GM18951 (cell line): ENCODE results near the gene NT5DC4.

ENCODE experiments used
- POLR2A ChIP-seq: IDR thresholded peaks from 4 replicates; pipeline ENCODE4 v1.6.1; 2011; ENCODE audit warnings: mild to moderate bottlenecking; ENCODE audit not compliant: insufficient read length, insufficient read depth; ENCODE audit errors: extremely low read depth
- in situ Hi-C: fragments of 300-500 bp; cut with MboI; formaldehyde crosslinking; loops from one replicate; pipeline ENCODE4 v1.12.0; 2022; ENCODE audit warnings: low sequenced_read_pairs, mixed read lengths, inconsistent platforms; ENCODE audit not compliant: unreplicated experiment

The NT5DC4 gene

DNA sequence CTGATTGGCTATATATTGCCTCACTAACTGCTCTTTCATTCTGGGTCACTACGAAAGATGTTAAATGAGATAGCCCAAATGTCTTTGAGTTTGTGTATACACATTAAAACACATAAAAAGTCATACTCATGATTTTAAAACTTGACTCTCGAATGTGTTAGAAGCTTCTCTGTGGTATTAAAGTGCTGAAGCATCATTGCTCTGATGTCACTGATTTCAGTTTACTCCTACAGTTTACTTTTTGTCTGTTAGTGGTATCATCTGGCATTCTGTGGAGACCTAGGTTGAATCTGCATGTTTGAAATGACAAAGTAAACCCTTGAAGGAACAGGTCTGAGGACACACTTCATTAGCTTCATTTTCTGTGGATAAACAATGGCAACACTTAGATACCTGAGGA lies 10.7 kb downstream of the NT5DC4 start:
- in situ Hi-C loops = loop anchor here (5.0 kb wide), 1 partner anchor 129 kb away; no protein-coding TSS in a partner anchor

DNA sequence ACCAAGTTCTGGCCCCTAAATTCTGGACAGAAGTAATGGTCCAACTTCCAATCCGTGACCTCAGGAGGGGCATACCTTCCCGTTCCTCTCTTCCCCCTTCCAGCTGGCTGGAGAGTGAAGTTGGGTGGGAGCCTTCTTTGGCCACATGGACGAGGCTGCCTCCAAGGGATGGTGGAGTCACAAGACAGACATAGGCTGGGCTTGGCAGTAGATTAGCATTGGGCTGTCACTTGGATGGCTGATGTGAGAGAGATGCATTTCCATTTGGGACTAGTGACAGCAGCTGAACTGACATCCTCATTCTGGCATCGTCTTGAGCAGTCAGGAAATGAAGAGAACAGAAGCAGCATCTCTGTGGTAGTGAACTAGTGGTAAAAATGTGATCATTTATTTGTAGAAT lies 12.6 kb downstream of the NT5DC4 start:
- in situ Hi-C loops = loop anchor here (5.0 kb wide), 1 partner anchor 131 kb away; no protein-coding TSS in a partner anchor

More for the DNA sequence above, 10.7 kb downstream of the NT5DC4 start:
- no peak for TF ChIP-seq POLR2A

DNA sequence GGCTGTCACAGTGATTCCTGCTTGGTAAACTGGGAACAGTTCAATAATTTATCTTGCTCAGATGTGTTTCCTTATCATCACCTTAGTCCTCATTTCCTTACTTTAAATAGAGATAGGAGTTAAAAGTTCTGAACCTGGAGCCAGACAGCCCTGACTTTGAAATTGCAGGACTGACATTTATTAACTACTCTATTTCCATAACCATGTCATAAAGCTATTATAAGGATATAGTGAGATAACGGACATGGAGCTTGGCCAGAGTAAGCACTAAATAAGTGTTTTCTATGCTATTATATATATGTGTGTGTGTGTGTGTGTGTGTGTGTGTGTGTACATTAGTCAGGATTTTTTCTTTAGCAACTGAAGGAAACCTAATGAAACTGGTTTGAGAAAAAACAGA lies 13.1 kb downstream of the NT5DC4 start:
- in situ Hi-C loops = loop anchor here (5.0 kb wide), 1 partner anchor 132 kb away; no protein-coding TSS in a partner anchor
- no peak for TF ChIP-seq POLR2A

More for the DNA sequence above, 12.6 kb downstream of the NT5DC4 start:
- no peak for TF ChIP-seq POLR2A

DNA sequence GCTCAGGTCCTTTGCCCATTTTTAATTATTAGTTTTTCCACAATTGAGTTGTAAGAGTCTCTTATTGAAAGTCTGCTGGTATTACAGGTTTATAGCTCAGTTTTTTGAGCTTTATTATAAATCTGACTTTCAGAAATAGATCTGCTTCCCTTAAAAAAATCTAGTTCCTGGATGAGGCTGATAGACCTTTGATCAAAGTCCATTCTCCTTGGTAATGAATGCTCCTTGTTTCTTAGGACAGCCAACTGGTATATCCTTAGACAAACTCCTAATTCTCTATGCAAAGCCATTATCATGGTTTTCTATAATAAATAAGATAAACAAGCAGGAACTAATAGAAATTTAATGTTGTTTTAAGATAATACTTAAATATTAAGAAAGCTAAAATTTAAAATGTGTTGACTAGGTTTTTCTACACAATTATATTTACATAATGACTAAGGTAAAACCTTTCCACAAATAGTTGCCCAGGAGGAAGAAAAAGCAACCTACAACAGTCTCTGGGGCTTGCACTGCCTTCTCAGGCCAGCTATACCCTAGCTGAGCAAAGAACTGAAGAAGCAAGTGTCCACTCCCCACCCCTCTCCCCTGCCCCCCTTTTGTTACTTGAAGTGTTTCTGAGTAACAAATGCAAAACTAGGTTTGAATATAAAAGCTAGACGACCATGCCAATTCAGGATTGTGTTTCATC lies 16.9 kb downstream of the NT5DC4 start:
- no peak for TF ChIP-seq POLR2A
- in situ Hi-C loops = no loop called here

DNA sequence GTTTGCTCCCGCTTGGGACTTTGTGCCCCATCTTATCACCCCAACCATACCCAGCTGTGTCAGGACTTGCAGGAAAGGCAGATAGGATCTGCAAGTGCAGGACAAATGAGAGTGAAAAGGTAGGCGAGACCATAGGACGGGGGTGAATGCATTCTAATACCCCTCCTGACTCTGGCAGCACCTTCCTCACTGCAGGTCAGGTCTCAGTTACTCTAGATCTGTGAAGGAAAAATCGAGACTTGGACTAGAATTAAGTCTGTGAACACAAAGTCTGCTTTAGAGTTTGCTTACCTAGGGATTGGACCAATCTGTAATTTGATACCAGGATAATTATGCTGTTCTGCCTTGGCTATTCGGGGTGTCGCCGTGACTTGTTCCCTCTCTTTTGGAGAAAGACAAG lies 19.7 kb downstream of the NT5DC4 start:
- no peak for TF ChIP-seq POLR2A
- in situ Hi-C loops = no loop called here

DNA sequence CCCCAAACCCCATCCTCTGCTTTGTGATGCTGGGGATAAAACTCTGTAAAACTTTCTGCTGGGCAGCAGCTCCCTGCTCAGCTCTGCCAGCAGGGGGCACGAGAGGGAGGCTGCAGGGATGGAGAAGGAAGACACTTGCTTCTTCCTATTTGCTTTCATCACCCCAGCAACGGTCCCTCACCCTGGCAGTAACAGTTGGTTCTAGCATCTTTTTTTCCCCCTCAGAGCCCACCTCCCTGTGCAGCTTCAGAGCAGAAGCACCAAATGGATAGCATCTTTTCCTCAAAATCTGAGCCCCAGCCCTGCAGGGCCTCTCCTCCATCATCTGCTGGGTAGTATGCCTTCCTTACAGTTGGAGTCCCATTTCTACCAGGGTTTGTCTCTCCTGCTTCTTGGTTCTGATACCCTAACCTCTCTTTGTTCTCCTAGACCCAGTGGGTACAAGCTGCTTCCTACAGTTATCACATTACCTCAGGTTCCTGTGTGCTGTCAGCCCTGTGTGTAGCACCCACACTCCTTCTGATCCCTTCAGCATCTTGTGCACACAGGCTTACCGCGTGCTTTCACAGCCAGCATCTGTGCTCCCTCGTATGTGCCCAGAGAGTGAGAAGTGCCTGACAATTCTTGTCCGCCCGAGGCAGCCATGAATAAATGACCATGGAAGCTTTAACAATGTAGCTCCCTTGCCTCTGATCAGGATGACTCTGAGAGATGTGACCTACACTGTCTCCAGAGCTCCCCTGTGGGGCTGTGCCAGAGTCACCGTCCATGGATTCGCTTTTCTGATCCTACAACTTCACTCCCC lies 29.1 kb downstream of the NT5DC4 start:
- in situ Hi-C loops = loop anchor here (5.0 to 10.0 kb wide), 2 partner anchors 127 to 205 kb away; no protein-coding TSS in a partner anchor
- TF ChIP-seq POLR2A = no peak

DNA sequence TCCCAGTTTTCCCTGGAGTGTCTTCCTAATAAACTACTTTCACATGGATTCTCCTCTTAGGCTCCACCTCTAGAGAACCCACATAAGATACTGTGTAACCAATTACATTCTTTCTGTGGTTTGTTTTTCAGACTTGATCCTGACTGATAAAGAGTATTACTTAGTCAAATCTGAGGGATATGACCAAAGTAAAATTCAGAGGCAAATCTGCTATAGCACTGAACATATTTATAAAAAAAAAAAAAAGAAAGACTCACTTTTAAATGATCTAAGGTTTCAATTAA lies 29.7 kb downstream of the NT5DC4 start:
- TF ChIP-seq POLR2A = no peak
- in situ Hi-C loops = loop anchor here (5.0 to 10.0 kb wide), 2 partner anchors 127 to 204 kb away; no protein-coding TSS in a partner anchor

DNA sequence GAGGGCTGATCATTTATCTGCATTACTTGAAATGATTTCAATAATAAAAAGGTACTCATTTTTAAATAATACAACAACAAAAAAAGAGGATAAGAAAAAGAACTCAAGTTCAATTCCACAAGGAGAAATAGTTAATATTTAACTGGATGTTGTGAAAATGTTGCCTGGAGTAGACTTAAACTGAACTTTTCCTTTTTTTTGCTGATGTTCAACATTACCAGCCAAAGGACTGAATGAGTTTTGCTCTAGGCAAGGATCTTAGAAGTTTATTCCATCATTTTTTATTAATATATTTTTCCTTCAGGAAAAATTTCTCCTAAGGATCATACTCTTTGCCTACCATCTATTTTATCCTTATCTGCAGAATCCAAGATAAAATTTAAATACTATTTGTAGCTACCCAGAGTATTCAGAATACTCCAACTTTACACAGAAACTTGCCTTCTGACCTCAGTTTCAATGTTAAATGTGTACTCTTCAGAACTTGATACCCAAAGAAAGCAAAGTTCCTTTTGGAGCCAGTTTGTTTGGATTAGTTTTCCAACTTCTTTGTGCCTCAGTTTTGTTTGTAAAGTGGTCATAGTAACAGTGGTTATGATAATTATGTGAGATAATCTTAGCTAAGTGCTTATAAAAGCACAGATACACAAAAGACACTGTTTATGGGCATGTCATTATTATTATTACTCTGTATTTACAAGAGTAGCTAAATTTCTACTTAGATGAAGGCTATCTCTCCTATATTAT lies 30.8 kb downstream of the NT5DC4 start:
- in situ Hi-C loops = loop anchor here (5.0 to 10.0 kb wide), 2 partner anchors 126 to 203 kb away; no protein-coding TSS in a partner anchor
- TF ChIP-seq POLR2A = no peak

DNA sequence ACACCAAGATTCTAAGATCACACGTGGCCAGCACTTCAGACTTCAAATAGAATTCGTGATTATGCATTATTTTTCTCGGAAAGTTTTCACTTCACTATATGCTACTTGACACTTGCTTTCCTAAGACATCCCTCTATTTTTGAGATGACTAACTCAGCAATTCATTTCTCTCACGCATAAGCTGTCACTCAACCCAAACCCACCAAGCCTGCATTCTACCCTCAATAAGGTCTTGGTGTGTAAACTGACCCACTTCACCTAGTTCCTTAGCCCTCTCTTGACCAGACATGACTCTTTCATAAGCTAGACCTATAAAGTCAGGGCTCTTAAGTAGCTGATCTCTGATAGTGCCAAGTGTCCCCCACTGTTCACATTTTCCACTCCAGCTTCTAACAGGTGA lies 31.8 kb downstream of the NT5DC4 start:
- in situ Hi-C loops = loop anchor here (5.0 to 10.0 kb wide), 2 partner anchors 125 to 202 kb away; no protein-coding TSS in a partner anchor
- TF ChIP-seq POLR2A = no peak

DNA sequence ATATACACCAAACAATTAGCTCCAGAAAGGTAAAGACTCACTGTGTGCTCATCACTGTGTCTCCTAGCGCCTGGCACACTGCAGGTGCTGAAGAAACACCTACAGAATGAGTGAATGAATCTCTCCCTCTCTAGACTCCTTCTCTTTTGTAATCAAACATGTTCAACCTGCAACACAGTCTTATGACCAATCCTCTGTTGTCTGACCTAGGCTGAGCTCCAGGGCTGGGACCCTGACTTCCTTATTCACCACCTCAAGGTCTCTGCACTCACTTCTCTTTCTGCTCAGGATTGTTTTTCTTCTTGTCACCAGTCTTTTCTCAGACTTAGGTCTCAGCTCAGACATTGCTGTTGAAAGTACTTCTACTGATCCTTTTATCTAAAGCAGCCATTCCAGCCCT lies 33.7 kb downstream of the NT5DC4 start:
- in situ Hi-C loops = loop anchor here (5.0 to 10.0 kb wide), 2 partner anchors 123 to 200 kb away; no protein-coding TSS in a partner anchor

DNA sequence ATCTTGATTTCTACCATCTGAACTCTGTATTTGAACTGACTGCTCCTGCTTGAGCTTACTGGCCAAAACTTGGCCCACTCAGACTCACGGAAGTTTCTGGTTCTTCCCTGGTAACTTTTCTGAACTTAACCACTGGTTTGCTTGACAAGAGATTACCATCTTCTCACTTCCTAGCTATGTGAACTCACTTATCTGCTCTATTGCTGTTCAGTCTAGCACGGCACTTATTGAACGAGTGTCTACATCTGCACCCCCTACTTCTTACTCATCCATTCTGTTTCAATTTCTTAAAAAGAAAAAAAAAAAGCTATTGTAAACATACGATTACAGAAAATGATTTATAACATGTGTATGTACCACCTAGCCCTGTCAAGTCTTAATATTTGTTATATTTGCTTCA lies 34.6 kb downstream of the NT5DC4 start:
- TF ChIP-seq POLR2A = no peak
- in situ Hi-C loops = loop anchor here (10.0 kb wide), 1 partner anchor 199 kb away; no protein-coding TSS in a partner anchor

More for the DNA sequence above, 33.7 kb downstream of the NT5DC4 start:
- TF ChIP-seq POLR2A = no peak

DNA sequence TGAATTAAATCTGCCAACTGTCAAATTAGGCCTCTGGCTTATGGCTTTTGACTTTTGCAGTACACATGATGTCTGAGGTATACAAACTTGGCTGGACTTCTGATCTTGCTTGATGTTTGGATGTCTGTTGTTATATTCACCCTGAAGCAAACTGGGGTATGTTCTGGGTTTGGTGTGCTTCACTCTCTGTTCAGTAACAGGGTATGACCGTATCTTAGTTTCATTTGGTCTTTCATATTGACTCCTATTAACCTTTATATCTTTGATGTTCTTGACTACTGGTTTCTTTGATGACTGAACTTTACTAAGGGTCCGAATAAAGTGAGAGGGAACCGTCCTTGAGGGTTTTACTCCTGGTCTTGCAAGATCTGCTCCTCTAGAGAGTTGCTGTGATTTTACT lies 35.4 kb downstream of the NT5DC4 start:
- in situ Hi-C loops = loop anchor here (10.0 kb wide), 1 partner anchor 199 kb away; no protein-coding TSS in a partner anchor
- no peak for TF ChIP-seq POLR2A

DNA sequence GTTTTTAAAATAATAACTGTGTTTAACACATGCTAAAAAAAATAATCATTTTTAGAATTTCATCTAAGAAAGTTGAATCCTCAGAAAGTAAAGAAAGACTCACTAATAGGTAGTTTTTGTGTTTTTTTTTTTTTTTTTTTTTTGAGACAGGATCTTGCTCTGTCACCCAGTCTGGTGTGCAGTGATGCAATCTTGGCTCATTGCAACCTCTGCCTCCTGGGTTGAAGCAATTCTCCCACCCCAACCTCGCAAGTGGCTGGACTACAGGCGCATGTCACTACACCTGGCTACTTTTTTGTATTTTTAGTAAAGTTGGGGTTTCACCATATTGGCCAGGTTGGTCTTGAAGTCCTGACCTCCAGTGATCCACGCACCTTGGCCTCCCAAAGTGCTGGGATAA lies 36.4 kb downstream of the NT5DC4 start:
- TF ChIP-seq POLR2A = no peak

DNA sequence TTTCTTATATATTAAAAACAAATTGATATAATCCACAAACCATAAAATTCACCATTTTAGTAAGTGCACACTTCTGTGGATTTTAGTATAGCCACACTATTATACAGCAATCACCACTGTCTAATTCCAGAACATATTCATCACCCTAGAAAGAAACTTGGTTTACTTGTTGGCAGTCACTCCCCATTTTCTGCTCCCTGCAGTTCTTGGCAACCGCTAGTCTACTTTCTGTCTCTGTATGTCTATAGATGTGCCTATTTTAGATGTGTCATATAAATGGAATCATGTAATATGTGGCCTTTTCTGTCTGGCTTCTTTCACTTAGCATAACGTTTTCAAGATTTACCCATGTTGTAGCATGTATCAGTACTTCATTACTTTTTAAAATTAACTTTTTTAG lies 37.9 kb downstream of the NT5DC4 start:
- in situ Hi-C loops = loop anchor here (10.0 kb wide), 1 partner anchor 196 kb away; no protein-coding TSS in a partner anchor
- TF ChIP-seq POLR2A = no peak

More for the DNA sequence above, 36.4 kb downstream of the NT5DC4 start:
- in situ Hi-C loops = loop anchor here (10.0 kb wide), 1 partner anchor 198 kb away; no protein-coding TSS in a partner anchor
